GM12872 (cell line): ENCODE results near the gene TMEM151A.

ENCODE experiments used
- CTCF ChIP-seq: IDR thresholded peaks from 3 replicates; pipeline ENCODE4 v1.5.1; 2011; ENCODE audit warnings: low read depth, mild to moderate bottlenecking, low read length, moderate library complexity; ENCODE audit not compliant: insufficient read depth

Gene TMEM151A

GRCh38 chr11:66315498-66315885 lies 23.8 kb downstream of the TMEM151A start:
- no peak for TF ChIP-seq CTCF

- no peak for TF ChIP-seq CTCF
Observed at GRCh38 chr11:66315921-66316811, 24.5 kb downstream of the TMEM151A start.

- no peak for TF ChIP-seq CTCF
Observed at GRCh38 chr11:66316849-66317251, 25.2 kb downstream of the TMEM151A start, which contains the start of gene CD248. Gene CD248 (minus strand): TSS chr11:66317044. CDS start chr11:66317027, 17 bp downstream.

GRCh38 chr11:66317322-66317722 lies 25.6 kb downstream of the TMEM151A start:
- no peak for TF ChIP-seq CTCF

- no peak for TF ChIP-seq CTCF
Observed at GRCh38 chr11:66317723-66318599, 26.3 kb downstream of the TMEM151A start.

GRCh38 chr11:66318600-66318970 lies 26.9 kb downstream of the TMEM151A start:
- no peak for TF ChIP-seq CTCF

GRCh38 chr11:66321606-66322005 lies 29.9 kb downstream of the TMEM151A start:
- no peak for TF ChIP-seq CTCF
